SH-SY5Y (cell line): Measurements from ENCODE around the gene ANKRD28.

Source experiments
- GATA2 ChIP-seq: IDR thresholded peaks from 2 replicates; pipeline ENCODE4 v1.6.1; 2011; ENCODE audit warnings: mild to moderate bottlenecking, low read depth, low read length
- GATA3 ChIP-seq: IDR thresholded peaks from 2 replicates; pipeline ENCODE4 v1.6.1; 2011; ENCODE audit warnings: low read depth, mild to moderate bottlenecking, low read length, moderate library complexity

DNA sequence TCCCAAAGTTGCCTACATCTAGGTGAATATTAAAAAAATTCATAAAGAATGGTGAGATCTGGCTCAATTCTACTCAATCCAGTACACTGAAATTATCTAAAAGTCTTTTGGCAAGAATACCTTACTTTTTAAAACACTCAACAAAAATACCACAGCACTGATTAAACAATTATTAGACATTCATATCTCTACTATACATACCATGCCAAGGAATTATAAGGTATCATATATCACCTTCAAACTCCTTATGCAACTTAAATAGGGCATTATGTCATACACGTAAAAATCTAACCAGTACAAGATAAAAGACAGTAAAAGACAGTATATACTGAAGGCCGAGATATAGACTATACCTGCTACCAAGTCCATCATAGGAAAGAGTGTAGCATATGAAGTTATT lies 6.1 kb upstream of the ANKRD28 start:
- TF ChIP-seq GATA2 (no peak), GATA3 (no peak)
